Mesothelial cell of epicardium (in vitro differentiated cells): Measurements from ENCODE around the gene ILKAP. TPM values are rescaled to one million over a fixed set of nuclear protein-coding genes. Genes with fewer than 3 reads are reported as not detected.

Experiments used
- DNase-seq, 2 experiments: peaks; one replicate each; pipeline ENCODE4 v3.0.0; 2021; ENCODE audit warnings: low spot score in 2 of 2; ENCODE audit not compliant: unreplicated experiment in 2 of 2
- H3K27ac Mint-ChIP-seq: 2 replicates; pipeline ENCODE4 v1.8.0; 2021; ENCODE audit warnings: mixed read lengths
- H3K27me3 Mint-ChIP-seq: 2 replicates; pipeline ENCODE4 v1.8.0; 2021; ENCODE audit warnings: low read depth, mixed read lengths
- H3K36me3 Mint-ChIP-seq: 2 replicates; pipeline ENCODE4 v1.8.0; 2021; ENCODE audit warnings: mixed read lengths
- H3K4me1 Mint-ChIP-seq: 2 replicates; pipeline ENCODE4 v1.8.0; 2021; ENCODE audit warnings: mixed read lengths
- H3K4me3 Mint-ChIP-seq: 2 replicates; pipeline ENCODE4 v1.8.0; 2021; ENCODE audit warnings: mild to moderate bottlenecking, moderate library complexity, mixed read lengths
- H3K9me3 Mint-ChIP-seq: 2 replicates; pipeline ENCODE4 v1.8.0; 2021; ENCODE audit warnings: mixed read lengths
- total RNA-seq: library from RNA; stranded (reverse); gene quantifications from 3 replicates; pipeline ENCODE4 v1.2.1, GENCODE V29; 2021
- TF ChIP-seq, protein P1 (sequence below): fragments of 200-600 bp; sonication (generic); IDR thresholded peaks from one replicate; pipeline ENCODE4 v1.5.0; 2021; ENCODE audit warnings: antibody characterized with exemption; ENCODE audit not compliant: unreplicated experiment

The ILKAP gene
- total RNA-seq, 1 donor from 2014 or later = 54.0 TPM

GRCh38 chr2:238133499-238134392, 69.7 kb downstream of the ILKAP start:
- Mint-ChIP-seq H3K4me3 (no peak overlapping the region), H3K9me3 (no peaks in the 10 kb centered on the region), H3K27me3 (no peaks in the 10 kb centered on the region), H3K36me3 (no peaks in the 10 kb centered on the region), H3K27ac (no peak overlapping the region), H3K4me1 (no peaks in the 10 kb centered on the region)
- no peak for DNase-seq
- TF ChIP-seq, protein P1, sequence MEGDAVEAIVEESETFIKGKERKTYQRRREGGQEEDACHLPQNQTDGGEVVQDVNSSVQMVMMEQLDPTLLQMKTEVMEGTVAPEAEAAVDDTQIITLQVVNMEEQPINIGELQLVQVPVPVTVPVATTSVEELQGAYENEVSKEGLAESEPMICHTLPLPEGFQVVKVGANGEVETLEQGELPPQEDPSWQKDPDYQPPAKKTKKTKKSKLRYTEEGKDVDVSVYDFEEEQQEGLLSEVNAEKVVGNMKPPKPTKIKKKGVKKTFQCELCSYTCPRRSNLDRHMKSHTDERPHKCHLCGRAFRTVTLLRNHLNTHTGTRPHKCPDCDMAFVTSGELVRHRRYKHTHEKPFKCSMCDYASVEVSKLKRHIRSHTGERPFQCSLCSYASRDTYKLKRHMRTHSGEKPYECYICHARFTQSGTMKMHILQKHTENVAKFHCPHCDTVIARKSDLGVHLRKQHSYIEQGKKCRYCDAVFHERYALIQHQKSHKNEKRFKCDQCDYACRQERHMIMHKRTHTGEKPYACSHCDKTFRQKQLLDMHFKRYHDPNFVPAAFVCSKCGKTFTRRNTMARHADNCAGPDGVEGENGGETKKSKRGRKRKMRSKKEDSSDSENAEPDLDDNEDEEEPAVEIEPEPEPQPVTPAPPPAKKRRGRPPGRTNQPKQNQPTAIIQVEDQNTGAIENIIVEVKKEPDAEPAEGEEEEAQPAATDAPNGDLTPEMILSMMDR = no peak

DNA sequence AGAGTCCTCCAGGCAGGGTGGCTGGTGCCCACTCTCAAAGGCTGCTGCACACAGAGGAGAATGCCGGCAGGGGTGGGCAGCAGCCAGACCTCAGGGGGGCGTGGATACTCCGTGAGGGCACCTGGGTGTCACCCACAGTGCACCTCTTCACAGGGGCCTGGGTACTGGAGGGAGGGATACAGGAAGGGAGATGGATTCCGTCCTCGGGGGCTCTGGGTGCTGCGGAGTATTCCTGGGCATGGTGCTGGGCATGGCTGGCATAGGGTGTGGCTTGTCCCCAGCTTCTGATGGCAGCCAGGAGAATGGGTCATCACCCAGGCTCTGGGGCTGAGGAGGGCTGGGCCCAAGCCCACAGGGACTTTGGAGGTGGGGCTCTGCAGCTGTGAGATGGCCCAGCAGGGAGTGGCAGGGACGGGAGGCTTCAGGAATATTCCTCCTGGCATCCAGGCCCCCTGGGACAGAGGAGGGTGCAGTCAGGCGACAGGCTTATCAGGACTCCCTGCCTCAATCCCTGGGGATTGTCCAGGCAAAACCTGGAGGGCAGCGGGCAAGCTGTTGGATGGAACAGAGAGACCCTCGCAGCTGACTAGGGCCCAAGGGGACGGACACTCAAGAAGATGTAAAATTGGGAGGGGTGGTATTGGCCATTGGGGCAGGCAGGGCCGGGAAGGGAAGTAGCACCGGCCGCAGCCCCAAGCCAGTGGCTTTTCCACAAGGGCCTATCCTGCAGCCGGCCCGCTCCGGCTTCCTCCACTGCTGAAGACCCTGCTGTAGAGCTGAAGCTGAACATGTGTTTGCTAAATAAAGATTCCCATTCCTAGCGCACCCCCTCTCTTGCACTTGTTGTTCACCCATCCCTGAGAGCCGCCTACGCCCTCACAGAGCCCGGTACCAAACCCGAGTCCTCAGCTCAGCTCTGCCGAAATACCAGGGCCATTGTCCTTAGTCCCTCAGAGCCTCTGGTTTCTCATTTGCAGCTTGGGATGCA, 70.7 kb downstream of the ILKAP start:
- Mint-ChIP-seq H3K4me1 (no peaks in the 10 kb centered on the region), H3K9me3 (no peaks in the 10 kb centered on the region), H3K27me3 (no peaks in the 10 kb centered on the region), H3K4me3 (no peak overlapping the region), H3K27ac (no peak overlapping the region), H3K36me3 (no peaks in the 10 kb centered on the region)
- no peak for DNase-seq
- TF ChIP-seq, protein P1 = no peak

DNA sequence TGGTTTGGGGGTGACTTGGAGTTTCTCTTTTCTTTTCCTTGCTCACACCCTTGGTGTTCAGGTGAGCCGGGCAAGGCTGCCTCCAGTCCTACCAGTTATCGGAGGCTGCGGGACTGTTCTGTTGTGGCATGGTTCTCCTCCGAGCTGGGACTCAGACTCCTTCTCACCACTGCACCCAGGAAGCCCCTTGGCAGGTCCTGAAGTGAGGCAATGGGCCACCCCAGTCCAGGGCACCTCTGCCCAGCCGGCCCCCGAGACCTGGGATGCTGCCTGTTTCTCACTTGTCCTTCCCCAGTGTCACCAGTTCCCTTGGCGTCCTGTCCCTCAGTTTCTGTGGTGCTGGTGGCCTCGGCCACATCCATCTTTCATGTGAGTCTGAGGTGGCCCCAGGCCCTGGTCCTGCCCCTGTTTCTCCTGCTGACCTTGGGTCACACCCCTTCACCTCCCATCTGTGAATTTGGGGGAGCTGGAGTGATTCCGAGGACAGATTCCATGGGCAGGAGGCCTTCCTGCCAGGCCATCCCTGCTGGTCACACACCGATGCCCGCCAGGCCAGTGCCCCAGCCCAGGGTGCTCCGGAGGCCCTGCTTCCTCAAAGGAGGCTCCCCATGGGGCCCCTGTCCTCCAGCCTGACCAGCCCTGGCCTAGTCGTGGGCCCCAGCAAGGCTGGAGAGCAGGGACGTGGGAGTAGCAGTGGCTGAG, 71.6 kb downstream of the ILKAP start:
- TF ChIP-seq, protein P1 = no peak

DNA sequence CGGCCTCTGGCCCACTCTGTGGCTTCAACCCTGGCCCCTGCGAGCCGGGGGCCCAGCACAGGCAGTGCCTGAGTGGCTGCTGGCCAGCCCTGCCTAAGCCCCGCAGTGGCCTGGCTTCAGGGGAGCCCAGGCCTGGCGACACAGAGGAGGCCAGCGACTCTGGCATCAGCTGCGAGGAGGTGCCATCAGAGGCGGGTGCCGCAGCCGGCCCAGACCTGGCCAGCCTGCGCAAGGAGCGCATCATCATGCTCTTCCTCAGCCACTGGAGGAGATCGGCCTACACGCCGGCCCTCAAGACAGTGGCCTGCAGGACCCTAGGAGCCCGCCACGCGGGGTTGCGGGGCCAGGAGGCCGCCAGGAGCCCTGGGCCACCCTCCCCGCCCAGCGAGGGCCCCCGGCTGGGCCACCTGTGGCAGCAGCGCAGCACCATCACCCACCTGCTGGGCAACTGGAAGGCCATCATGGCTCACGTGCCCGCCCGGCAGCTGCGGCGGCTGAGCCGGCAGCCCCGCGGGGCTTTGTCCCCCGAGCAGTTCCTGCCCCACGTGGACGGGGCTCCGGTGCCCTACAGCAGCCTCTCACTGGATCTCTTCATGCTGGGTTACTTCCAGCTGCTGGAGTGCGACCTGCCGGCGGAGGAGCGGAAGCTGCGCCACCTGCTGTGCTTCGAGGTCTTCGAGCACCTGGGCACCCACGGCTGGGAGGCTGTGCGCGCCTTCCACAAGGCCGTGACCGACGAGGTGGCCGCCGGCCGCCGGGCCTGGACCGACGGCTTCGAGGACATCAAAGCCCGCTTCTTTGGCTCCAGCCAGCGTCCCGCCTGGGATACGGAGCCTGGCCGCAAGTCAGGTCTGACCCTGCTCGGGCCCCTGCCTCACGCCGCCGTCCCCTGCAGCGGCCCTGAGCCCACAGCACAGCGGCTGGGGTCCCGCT, 72.5 kb downstream of the ILKAP start:
- no peak overlapping the region for H3K27ac Mint-ChIP-seq
- TF ChIP-seq, protein P1 = no peak
- no peaks in the 10 kb centered on the region for H3K27me3 Mint-ChIP-seq
- no peaks in the 10 kb centered on the region for H3K9me3 Mint-ChIP-seq
- H3K36me3 Mint-ChIP-seq = no peaks in the 10 kb centered on the region
- H3K4me1 Mint-ChIP-seq = no peaks in the 10 kb centered on the region
- no peak overlapping the region for H3K4me3 Mint-ChIP-seq
- DNase-seq = no peak

More for the DNA sequence above, 71.6 kb downstream of the ILKAP start:
- no peak overlapping the region for H3K27ac Mint-ChIP-seq
- H3K36me3 Mint-ChIP-seq = no peaks in the 10 kb centered on the region
- no peak overlapping the region for H3K4me3 Mint-ChIP-seq
- H3K27me3 Mint-ChIP-seq = no peaks in the 10 kb centered on the region
- H3K9me3 Mint-ChIP-seq = no peaks in the 10 kb centered on the region
- H3K4me1 Mint-ChIP-seq = no peaks in the 10 kb centered on the region
- DNase-seq = no peak
